Activated CD8-positive, alpha-beta memory T cell treated with anti-CD3 and anti-CD28 coated beads, Interleukin-2, amount 50 U/mL, for 1 hour (primary cell): ENCODE results near the gene RAPGEFL1.
A peak's percentile ranks its signal among the peaks of the same experiment; 100 is the strongest.
"Not testable (repeated sequence)": the region's sequence is repeated elsewhere in the genome, so short reads cannot be mapped to it uniquely, and the experiment has no call there.

Experiments
- DNase-seq: peaks from one replicate; pipeline ENCODE4 v3.0.0-alpha.2; 2020; ENCODE audit errors: extremely low read depth

Gene RAPGEFL1

GRCh38 chr17:40209404-40210093 is 32.3 kb downstream of the RAPGEFL1 start:
- no peak for DNase-seq

GRCh38 chr17:40213914-40214313 is 36.6 kb downstream of the RAPGEFL1 start:
- not testable (repeated sequence) for DNase-seq

- DNase-seq, result no peak
Measured at GRCh38 chr17:40218006-40218739, 40.9 kb downstream of the RAPGEFL1 start.

- peak; percentile 90 for DNase-seq
Measured at GRCh38 chr17:40218740-40219593, 41.7 kb downstream of the RAPGEFL1 start, which contains the start of gene WIPF2. Gene WIPF2 (plus strand): TSS chr17:40219304. CDS start chr17:40256460, 37,156 bp downstream.

GRCh38 chr17:40219594-40220338 is 42.5 kb downstream of the RAPGEFL1 start:
- DNase-seq, result no peak

- no peak for DNase-seq
Measured at GRCh38 chr17:40224718-40225550, 47.7 kb downstream of the RAPGEFL1 start.

GRCh38 chr17:40229146-40229545 is 51.9 kb downstream of the RAPGEFL1 start:
- DNase-seq, result not testable (repeated sequence)

- no peak for DNase-seq
Measured at GRCh38 chr17:40230670-40231069, 53.4 kb downstream of the RAPGEFL1 start.

- DNase-seq, result not testable (repeated sequence)
Measured at GRCh38 chr17:40231928-40232327, 54.7 kb downstream of the RAPGEFL1 start.

- DNase-seq, result no peak
Measured at GRCh38 chr17:40241252-40241834, 64.1 kb downstream of the RAPGEFL1 start.

- no peak for DNase-seq
Measured at GRCh38 chr17:40242774-40243173, 65.5 kb downstream of the RAPGEFL1 start.

- DNase-seq, result no peak
Measured at GRCh38 chr17:40243761-40244160, 66.5 kb downstream of the RAPGEFL1 start.

GRCh38 chr17:40244255-40244654 is 67.0 kb downstream of the RAPGEFL1 start:
- DNase-seq, result no peak
